Temporal lobe (tissue), 1 donor: Measurements from ENCODE around the gene REXO2. TPM values are rescaled to one million over a fixed set of nuclear protein-coding genes. Genes with fewer than 3 reads are reported as not detected.

Source experiments
- total RNA-seq: library from RNA; depleted of rRNA; stranded (reverse); fragments of >200 nt; gene quantifications from one replicate; pipeline ENCODE4 v1.2.3, GENCODE V29; 2014

Gene REXO2
- total RNA-seq, 1 donor from 2014 or later, result 34.7 TPM

Other genes with a start within 250 kb of the REXO2 start
- gene NNMT, start 143.1 kb upstream of the REXO2 start, total RNA-seq, result not detected
- 7.9 TPM for gene C11orf71, start 39.0 kb upstream of the REXO2 start, total RNA-seq
- 19.9 TPM for gene RBM7, start 38.8 kb upstream of the REXO2 start, total RNA-seq
- not detected for gene NXPE1, start 120.4 kb downstream of the REXO2 start, total RNA-seq
- gene NXPE4, start 156.3 kb downstream of the REXO2 start, total RNA-seq, result not detected
- 0.49 TPM for gene NXPE2, start 239.1 kb downstream of the REXO2 start, total RNA-seq